Astrocyte of the cerebellum (primary cell): ENCODE results near the gene CMTM5.
"Not testable (repeated sequence)": the region's sequence is repeated elsewhere in the genome, so short reads cannot be mapped to it uniquely, and the experiment has no call there.

Experiments
- DNase-seq: peaks from one replicate; pipeline ENCODE4 v3.0.0-alpha.2; 2011; ENCODE audit warnings: low read depth
- H3K4me3 ChIP-seq: 2 replicates; pipeline ENCODE4 v1.5.1; 2011; ENCODE audit warnings: mild to moderate bottlenecking, low read depth, low read length, moderate library complexity
- CTCF ChIP-seq: IDR thresholded peaks from 2 replicates; pipeline ENCODE4 v1.5.1; 2012; ENCODE audit warnings: low read length, low read depth, moderate library complexity, mild to moderate bottlenecking; ENCODE audit errors: missing control alignments
- in situ Hi-C: cut with HindIII; loops from 2 replicates; pipeline ENCODE4 v1.10.0; 2017; ENCODE audit warnings: low sequenced_read_pairs

The CMTM5 gene

GRCh38 chr14:23382276-23382675 lies 5.4 kb downstream of the CMTM5 start:
- in situ Hi-C loops = no loop called here
- DNase-seq = no peak
- no peak for TF ChIP-seq CTCF
- no peak overlapping the region for H3K4me3 ChIP-seq

GRCh38 chr14:23382731-23383440 lies 6.0 kb downstream of the CMTM5 start:
- no peak for TF ChIP-seq CTCF
- H3K4me3 ChIP-seq = no peak overlapping the region
- DNase-seq = no peak
- in situ Hi-C loops = no loop called here

- no peak for DNase-seq
- no peak for TF ChIP-seq CTCF
- H3K4me3 ChIP-seq = no peak overlapping the region
- in situ Hi-C loops = no loop called here
Measured at GRCh38 chr14:23384364-23385080, 7.7 kb downstream of the CMTM5 start.

- DNase-seq = no peak
- H3K4me3 ChIP-seq = no peak overlapping the region
- no peak for TF ChIP-seq CTCF
- in situ Hi-C loops = no loop called here
Measured at GRCh38 chr14:23385244-23385641, 8.4 kb downstream of the CMTM5 start.

- TF ChIP-seq CTCF = no peak
- H3K4me3 ChIP-seq = no peak overlapping the region
- DNase-seq = no peak
- in situ Hi-C loops = no loop called here
Measured at GRCh38 chr14:23385642-23386265, 8.9 kb downstream of the CMTM5 start.

GRCh38 chr14:23386266-23386657 lies 9.4 kb downstream of the CMTM5 start:
- in situ Hi-C loops, DNase-seq, H3K4me3 ChIP-seq: not testable (repeated sequence)

- no peak overlapping the region for H3K4me3 ChIP-seq
- in situ Hi-C loops = no loop called here
- no peak for TF ChIP-seq CTCF
- no peak for DNase-seq
Measured at GRCh38 chr14:23386999-23387398, 10.2 kb downstream of the CMTM5 start.
